Posterior cingulate gyrus (tissue), 11 donors: ENCODE measurements around the gene DHX57.
"Not testable (repeated sequence)": the region's sequence is repeated elsewhere in the genome, so short reads cannot be mapped to it uniquely, and the experiment has no call there.

Source experiments
- DNase-seq, 10 donors: peaks; one replicate each; pipeline versions ENCODE4 v3.0.0 to v3.0.0-alpha.2; 2020 to 2021; ENCODE audit warnings: mixed read lengths in 3 of 10
- intact Hi-C: fragments of 100-400 bp; cut with DNase I; formaldehyde crosslinking; loops from one replicate; pipeline ENCODE4 v1.15.1; 2023

The DHX57 gene

GRCh38 chr2:38873763-38874162, 2.0 kb downstream of the DHX57 start:
- intact Hi-C loops = no loop called here
- no peak for DNase-seq

DNA sequence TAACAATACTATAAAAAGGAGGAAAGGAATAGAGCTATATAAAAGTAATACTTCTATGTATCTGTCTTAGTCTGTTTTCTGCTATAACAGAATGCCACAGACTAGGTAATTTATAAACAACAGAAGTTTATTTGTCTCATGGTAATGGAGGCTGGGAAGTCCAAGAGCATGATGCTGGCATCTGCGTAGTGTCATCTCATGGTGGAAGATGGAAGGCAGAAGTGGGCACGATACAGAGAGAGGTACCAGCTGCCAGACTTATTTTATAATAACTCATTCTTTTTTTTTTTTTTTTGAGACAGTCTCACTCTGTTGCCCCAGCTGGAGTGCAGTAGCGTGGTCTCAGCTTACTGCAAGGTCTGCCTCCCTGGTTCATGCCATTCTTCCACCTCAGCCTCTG, 4.3 kb downstream of the DHX57 start:
- DNase-seq = no peak
- intact Hi-C loops = no loop called here

- intact Hi-C loops = no loop called here
- no peak for DNase-seq
These were observed 8.8 kb downstream of the DHX57 start for GRCh38 chr2:38866773-38867443.

DNA sequence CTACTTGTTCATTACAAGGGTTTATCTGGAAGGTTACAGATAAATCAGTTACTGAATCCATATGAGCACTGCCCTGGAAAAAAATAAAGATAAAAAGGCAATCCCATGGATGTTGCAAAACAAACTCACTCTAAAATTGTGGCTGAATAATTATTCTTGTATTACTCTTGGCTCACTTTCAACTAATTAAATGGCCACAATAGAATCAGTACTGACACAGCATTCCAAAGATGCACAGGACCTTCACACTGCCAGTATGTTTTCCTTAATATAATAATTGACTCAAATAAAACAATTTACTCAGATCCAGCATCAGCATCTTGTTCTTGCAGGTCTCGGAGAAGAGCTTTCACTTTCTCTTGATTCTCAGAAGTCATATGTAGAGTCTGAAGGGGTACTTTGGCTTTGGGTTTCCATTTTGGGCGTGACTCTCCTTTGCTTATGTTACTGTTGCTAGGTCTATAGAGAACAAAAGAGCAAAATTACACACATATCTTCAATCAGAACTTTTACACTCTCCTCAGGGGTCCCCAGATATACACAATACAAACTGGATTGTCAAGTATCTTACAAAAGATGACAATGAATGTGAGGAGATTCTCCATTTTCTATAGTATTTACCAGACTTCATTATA, 12.6 kb downstream of the DHX57 start:
- DNase-seq = no peak
- intact Hi-C loops = no loop called here

DNA sequence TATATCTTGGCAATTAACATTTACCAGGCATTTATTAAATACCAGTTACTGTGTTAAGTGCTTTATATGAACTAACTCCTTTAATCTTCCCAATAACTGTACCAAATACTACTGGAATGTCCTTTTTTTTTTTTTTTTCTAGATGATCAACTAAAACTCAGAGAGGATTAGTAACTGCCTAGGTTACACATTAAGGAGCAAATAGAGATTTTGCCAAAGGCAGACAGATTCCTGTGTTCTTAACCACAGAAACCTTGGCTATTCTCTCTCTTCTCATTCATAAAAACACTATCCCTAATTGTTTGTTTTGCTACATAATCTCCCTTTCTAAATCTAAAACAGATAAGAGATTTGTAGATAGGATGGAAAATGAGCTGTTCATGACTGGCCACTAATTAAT, 13.3 kb downstream of the DHX57 start:
- DNase-seq = no peak
- intact Hi-C loops = no loop called here

DNA sequence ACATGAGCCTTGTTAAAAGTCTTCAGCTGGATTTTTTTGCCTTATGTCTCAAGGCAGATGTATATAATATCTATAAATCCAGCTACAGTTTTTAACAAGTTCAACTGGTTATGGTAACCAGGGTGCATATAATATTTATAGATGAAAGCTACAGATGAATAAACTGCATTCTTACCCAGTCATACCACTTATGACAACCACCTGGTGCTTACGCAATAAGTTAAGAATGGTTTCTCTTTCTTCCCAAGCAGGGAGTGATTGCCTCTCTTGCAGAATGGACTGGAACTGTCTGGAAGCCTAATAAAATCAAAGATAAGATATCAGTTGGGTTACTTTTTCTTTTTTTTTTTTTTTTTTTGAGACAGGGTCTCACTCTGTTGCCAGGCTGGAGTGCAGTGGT, 19.6 kb downstream of the DHX57 start:
- no peak for DNase-seq
- intact Hi-C loops = no loop called here

- DNase-seq = no peak
- intact Hi-C loops = no loop called here
These were observed 25.7 kb downstream of the DHX57 start for GRCh38 chr2:38850045-38850444.

DNA sequence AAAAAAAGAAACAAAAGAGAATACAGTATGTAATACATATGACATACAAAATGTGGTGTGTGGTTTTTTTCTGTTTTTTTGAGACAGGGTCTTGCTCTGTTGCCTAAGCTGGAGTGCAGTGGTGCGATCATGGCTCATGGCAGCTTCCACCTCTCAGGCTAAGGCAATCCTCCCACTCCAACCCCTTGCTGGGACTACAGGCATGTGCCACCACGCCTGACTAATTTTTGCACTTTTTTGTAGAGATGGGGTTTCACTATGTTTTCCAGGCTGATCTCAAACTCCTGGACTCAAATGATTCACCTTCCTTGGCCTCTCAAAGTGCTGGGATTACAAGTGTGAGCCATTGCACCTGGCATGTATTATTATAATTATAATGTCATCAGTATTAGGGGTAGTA, 38.9 kb downstream of the DHX57 start:
- intact Hi-C loops = no loop called here
- no peak for DNase-seq

GRCh38 chr2:38835990-38836389, 39.7 kb downstream of the DHX57 start:
- intact Hi-C loops = no loop called here
- DNase-seq = no peak

DNA sequence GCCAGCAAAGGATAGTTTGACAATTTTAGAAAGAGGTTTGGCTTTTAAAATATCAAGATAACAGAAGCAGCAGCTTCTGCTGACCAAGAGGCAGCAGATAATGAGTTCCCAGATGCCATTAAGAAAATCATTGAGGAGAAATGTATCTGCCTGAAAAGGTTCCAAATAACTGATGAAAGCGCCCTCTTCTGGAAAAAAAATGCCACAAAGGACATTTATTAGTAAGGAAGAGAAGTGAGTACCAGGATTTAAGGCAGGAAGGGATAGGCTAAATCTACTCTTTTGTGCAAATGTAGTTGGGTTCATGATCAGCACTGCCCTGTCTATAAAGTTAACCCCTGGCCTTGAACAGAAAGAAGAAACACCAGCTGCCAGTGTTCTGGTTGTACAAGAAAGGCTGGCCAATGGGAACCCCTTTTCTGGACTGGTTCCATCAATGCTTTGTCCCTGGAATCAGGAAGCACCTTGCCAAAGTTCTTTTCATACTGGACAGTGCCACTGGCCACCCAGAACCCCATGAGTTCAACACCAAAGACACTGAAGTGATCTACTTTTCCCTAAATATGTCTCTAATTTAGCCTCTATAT, 40.6 kb downstream of the DHX57 start:
- intact Hi-C loops = no loop called here
- no peak for DNase-seq

GRCh38 chr2:38830526-38831159, 45.1 kb downstream of the DHX57 start:
- DNase-seq = no peak
- intact Hi-C loops = no loop called here

DNA sequence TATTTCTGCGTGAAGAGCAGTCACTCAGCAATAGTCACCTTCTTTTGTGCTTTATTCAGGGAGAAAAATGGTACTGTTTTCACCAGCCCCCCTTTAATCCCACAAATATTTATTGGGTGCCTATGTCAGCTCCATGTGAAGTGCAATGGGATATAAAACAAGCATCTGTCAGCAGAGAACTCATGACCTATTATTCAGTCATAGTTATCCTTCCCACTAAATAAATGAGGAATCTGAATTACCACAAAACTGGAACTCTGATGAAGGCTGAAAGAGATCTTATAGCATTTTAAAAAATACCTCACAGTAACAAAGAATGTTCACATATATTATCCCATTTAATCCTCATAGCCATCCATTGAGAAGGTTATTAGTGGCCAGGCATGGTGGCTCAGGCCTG, 45.8 kb downstream of the DHX57 start:
- no peak for DNase-seq
- intact Hi-C loops = no loop called here

DNA sequence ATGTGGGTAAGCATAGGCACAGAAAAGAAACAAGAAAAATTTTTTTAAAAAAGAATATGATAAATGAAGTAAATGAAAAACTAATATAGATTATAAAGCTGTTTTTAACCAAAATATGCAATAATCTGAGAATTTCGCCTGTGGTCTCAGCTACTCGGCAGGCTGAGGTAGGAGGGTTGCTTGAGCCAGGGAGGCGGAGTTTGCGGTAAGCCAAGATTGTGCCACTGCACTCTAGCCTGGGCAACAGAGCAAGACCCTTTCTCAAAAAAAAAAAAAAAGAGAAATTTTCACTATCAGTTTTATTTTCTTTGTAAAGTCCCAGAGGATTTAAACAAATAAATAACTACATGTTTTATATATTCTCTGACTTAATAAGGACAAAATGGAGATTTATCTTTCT, 47.3 kb downstream of the DHX57 start:
- intact Hi-C loops = no loop called here
- DNase-seq = no peak

- intact Hi-C loops, DNase-seq: not testable (repeated sequence)
These were observed 48.1 kb downstream of the DHX57 start for GRCh38 chr2:38827539-38828145.

DNA sequence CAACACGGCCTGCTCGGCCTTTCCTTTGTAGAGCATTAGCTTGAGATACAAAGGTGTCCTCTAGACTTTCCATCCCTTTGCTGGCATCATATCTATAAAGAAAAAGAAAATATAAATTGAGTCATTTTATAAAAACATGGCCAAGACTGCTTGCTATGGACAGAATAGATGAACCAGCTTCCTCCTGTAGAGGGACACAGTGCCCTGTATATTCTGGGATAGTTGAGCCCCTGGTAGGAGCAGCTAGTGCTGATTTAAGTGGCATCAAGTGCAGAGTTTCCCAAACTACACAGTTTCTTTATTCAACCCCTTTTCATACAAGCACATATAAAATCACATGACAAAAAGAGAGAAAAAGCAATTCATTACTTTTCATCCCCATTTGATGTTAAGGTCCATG, 49.8 kb downstream of the DHX57 start:
- intact Hi-C loops = no loop called here

GRCh38 chr2:38824906-38825305, 50.8 kb downstream of the DHX57 start:
- no peak for DNase-seq
- intact Hi-C loops = no loop called here

More for the DNA sequence above, 49.8 kb downstream of the DHX57 start:
- no peak for DNase-seq

GRCh38 chr2:38823386-38823785, 52.3 kb downstream of the DHX57 start:
- no peak for DNase-seq
- intact Hi-C loops = no loop called here

GRCh38 chr2:38818565-38818964, 57.2 kb downstream of the DHX57 start:
- intact Hi-C loops = no loop called here

GRCh38 chr2:38815936-38816335, 59.8 kb downstream of the DHX57 start:
- no peak for DNase-seq

More at GRCh38 chr2:38818565-38818964, 57.2 kb downstream of the DHX57 start:
- DNase-seq = no peak

GRCh38 chr2:38810488-38810887, 65.2 kb downstream of the DHX57 start:
- DNase-seq = no peak
- intact Hi-C loops = no loop called here

More at GRCh38 chr2:38815936-38816335, 59.8 kb downstream of the DHX57 start:
- intact Hi-C loops = no loop called here

DNA sequence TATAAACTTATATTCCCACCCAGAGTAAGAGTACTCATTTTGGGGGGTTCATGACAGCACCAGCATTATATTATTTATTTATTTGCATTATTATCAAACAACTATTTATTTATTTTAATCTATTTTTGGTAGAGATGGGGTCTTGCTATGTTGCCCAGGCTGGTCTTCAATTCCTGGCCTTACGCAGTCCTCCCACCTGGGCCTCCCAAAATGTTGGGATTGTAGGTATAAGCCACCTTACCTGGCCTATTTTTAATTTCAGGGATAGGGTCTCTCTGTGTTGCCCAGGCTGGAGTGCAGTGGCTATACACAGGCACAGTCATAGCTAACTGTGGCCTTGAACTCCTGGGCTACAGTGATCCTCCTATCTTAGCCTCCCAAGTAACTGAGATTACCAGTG, 67.1 kb downstream of the DHX57 start:
- DNase-seq = no peak

More for the DNA sequence above, 67.1 kb downstream of the DHX57 start:
- intact Hi-C loops = no loop called here
